HL-60/S4 (cell line): ENCODE measurements around the gene IAH1.

Source experiments
- in situ Hi-C: fragments of 300-500 bp; cut with MboI; formaldehyde crosslinking; loops from 2 replicates; pipeline ENCODE4 v1.14.3; 2022; ENCODE audit warnings: low sequenced_read_pairs

Gene IAH1

GRCh38 chr2:9474361-9475057 lies at the start of gene IAH1:
TSS of gene IAH1 (plus strand) at chr2:9474551. CDS start at chr2:9474567, 16 bp downstream.
- in situ Hi-C loops, result no loop called here

- in situ Hi-C loops, result no loop called here
Measured at GRCh38 chr2:9428965-9429577, 45.3 kb upstream of the IAH1 start.

GRCh38 chr2:9430316-9431293 lies 43.7 kb upstream of the IAH1 start:
- in situ Hi-C loops, result no loop called here

GRCh38 chr2:9434489-9434888 lies 39.9 kb upstream of the IAH1 start:
- in situ Hi-C loops, result no loop called here

GRCh38 chr2:9439536-9439935 lies 34.8 kb upstream of the IAH1 start:
- in situ Hi-C loops, result no loop called here

- in situ Hi-C loops, result no loop called here
Measured at GRCh38 chr2:9440058-9440727, 34.2 kb upstream of the IAH1 start.

- in situ Hi-C loops, result no loop called here
Measured at GRCh38 chr2:9441556-9441955, 32.8 kb upstream of the IAH1 start.

GRCh38 chr2:9443526-9443925 lies 30.8 kb upstream of the IAH1 start:
- in situ Hi-C loops, result no loop called here

- in situ Hi-C loops, result no loop called here
Measured at GRCh38 chr2:9445089-9445488, 29.3 kb upstream of the IAH1 start.

- in situ Hi-C loops, result no loop called here
Measured at GRCh38 chr2:9451231-9451630, 23.1 kb upstream of the IAH1 start.

- in situ Hi-C loops, result no loop called here
Measured at GRCh38 chr2:9460441-9461017, 13.8 kb upstream of the IAH1 start.

- in situ Hi-C loops, result no loop called here
Measured at GRCh38 chr2:9461079-9461478, 13.3 kb upstream of the IAH1 start.

GRCh38 chr2:9462313-9462712 lies 12.0 kb upstream of the IAH1 start:
- in situ Hi-C loops, result no loop called here

- in situ Hi-C loops, result no loop called here
Measured at GRCh38 chr2:9462886-9463697, 11.3 kb upstream of the IAH1 start.

- in situ Hi-C loops, result no loop called here
Measured at GRCh38 chr2:9463698-9464034, 10.7 kb upstream of the IAH1 start.

GRCh38 chr2:9465170-9465569 lies 9.2 kb upstream of the IAH1 start:
- in situ Hi-C loops, result no loop called here

- in situ Hi-C loops, result no loop called here
Measured at GRCh38 chr2:9466147-9466683, 8.1 kb upstream of the IAH1 start.

- in situ Hi-C loops, result no loop called here
Measured at GRCh38 chr2:9467687-9468086, 6.7 kb upstream of the IAH1 start.

GRCh38 chr2:9471206-9471605 lies 3.1 kb upstream of the IAH1 start:
- in situ Hi-C loops, result no loop called here

GRCh38 chr2:9472511-9472910 lies 1.8 kb upstream of the IAH1 start:
- in situ Hi-C loops, result no loop called here
